Activated gamma-delta T cell treated with anti-CD3 and anti-CD28 coated beads, Interleukin-2, amount 50 U/mL, for 16 hours (primary cell): ENCODE measurements around the gene GPRASP1.
"Not testable (repeated sequence)": the region's sequence is repeated elsewhere in the genome, so short reads cannot be mapped to it uniquely, and the experiment has no call there.

Source experiments
- DNase-seq: peaks from one replicate; pipeline ENCODE4 v3.0.0-alpha.2; 2020; ENCODE audit warnings: low read depth

GPRASP1 gene

GRCh38 chrX:102651242-102652011 is at the start of gene GPRASP1:
Gene GPRASP1 (plus strand): TSS chrX:102651483. CDS start chrX:102653914, 2,431 bp downstream.
- peak; percentile 36 for DNase-seq

GRCh38 chrX:102604327-102604726 is 47.0 kb upstream of the GPRASP1 start:
- no peak for DNase-seq

GRCh38 chrX:102606115-102606514 is 45.2 kb upstream of the GPRASP1 start:
- no peak for DNase-seq

GRCh38 chrX:102610905-102611304 is 40.4 kb upstream of the GPRASP1 start:
- no peak for DNase-seq

- DNase-seq = no peak
Measured at GRCh38 chrX:102624105-102624504, 27.2 kb upstream of the GPRASP1 start.

- DNase-seq = no peak
Measured at GRCh38 chrX:102627640-102628039, 23.6 kb upstream of the GPRASP1 start.

- no peak for DNase-seq
Measured at GRCh38 chrX:102637561-102637960, 13.7 kb upstream of the GPRASP1 start.

- DNase-seq = no peak
Measured at GRCh38 chrX:102650903-102651241, 411 bp upstream of the GPRASP1 start.

- DNase-seq = no peak
Measured at GRCh38 chrX:102652031-102652688, 877 bp downstream of the GPRASP1 start.

- DNase-seq = no peak
Measured at GRCh38 chrX:102654696-102655095, 3.4 kb downstream of the GPRASP1 start.

GRCh38 chrX:102658556-102658955 is 7.3 kb downstream of the GPRASP1 start:
- DNase-seq = no peak

- DNase-seq = peak; percentile 74
Measured at GRCh38 chrX:102659790-102660757, 8.8 kb downstream of the GPRASP1 start.

GRCh38 chrX:102663820-102664219 is 12.5 kb downstream of the GPRASP1 start:
- not testable (repeated sequence) for DNase-seq

- DNase-seq = not testable (repeated sequence)
Measured at GRCh38 chrX:102667034-102667433, 15.8 kb downstream of the GPRASP1 start.

GRCh38 chrX:102669526-102669925 is 18.2 kb downstream of the GPRASP1 start:
- DNase-seq = no peak

GRCh38 chrX:102672856-102673255 is 21.6 kb downstream of the GPRASP1 start:
- no peak for DNase-seq

GRCh38 chrX:102677479-102677878 is 26.2 kb downstream of the GPRASP1 start:
- DNase-seq = not testable (repeated sequence)

GRCh38 chrX:102684772-102685520 is 33.7 kb downstream of the GPRASP1 start:
- DNase-seq = no peak

GRCh38 chrX:102694749-102695148 is 43.5 kb downstream of the GPRASP1 start:
- no peak for DNase-seq

GRCh38 chrX:102696306-102696705 is 45.0 kb downstream of the GPRASP1 start:
- DNase-seq = no peak

GRCh38 chrX:102697494-102697893 is 46.2 kb downstream of the GPRASP1 start:
- DNase-seq = no peak
